Kidney tubule cell (primary cell): ENCODE results near the gene TTYH1.
"Not testable (repeated sequence)": the region's sequence is repeated elsewhere in the genome, so short reads cannot be mapped to it uniquely, and the experiment has no call there.

Source experiments
- DNase-seq: peaks from one replicate; pipeline ENCODE4 v3.0.0-alpha.2; 2018; ENCODE audit warnings: low spot score

Gene TTYH1

DNA sequence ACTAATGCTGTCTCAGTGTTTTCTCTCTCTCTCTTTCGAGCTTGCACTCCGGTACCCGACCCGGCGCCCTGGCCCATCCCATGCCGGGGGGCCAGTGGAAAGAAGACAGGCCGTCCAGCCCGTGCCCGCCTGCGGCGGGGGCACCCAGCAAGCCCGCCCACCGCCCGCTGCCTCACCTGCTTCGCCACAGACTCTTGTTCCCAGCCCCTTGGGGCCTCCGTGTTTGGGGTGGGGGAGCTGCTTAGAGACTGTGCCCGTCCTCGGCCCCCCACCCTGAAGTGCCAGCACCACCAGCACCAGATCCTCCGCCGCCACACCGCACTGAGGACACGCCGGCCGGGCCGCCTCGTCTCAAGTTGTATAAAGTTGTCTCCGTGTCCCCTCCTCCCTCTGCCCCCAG is 45.9 kb downstream of the TTYH1 start:
- DNase-seq, result no peak

DNA sequence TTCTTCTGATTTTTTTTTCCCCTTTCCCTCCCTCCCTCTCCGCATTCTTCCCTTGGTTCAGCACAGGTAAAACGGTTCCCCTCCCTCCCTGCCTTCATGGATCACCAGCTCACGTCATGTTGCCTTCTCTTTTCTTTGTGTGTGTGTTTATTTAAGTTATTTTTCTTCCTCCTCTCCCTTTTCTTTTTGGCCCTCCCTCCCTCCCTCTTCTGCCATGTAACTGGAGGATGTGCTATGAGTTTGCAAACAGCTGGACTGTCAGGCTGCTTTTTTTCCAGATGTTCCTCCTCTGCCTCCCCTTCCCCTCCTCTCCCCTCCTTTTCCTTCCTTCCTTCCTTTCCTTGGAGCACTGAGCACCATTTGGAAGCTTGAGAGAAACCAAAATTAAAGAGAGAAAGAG is 46.3 kb downstream of the TTYH1 start:
- DNase-seq, result no peak

- no peak for DNase-seq
These were observed 46.9 kb downstream of the TTYH1 start for GRCh38 chr19:54462047-54462654.

DNA sequence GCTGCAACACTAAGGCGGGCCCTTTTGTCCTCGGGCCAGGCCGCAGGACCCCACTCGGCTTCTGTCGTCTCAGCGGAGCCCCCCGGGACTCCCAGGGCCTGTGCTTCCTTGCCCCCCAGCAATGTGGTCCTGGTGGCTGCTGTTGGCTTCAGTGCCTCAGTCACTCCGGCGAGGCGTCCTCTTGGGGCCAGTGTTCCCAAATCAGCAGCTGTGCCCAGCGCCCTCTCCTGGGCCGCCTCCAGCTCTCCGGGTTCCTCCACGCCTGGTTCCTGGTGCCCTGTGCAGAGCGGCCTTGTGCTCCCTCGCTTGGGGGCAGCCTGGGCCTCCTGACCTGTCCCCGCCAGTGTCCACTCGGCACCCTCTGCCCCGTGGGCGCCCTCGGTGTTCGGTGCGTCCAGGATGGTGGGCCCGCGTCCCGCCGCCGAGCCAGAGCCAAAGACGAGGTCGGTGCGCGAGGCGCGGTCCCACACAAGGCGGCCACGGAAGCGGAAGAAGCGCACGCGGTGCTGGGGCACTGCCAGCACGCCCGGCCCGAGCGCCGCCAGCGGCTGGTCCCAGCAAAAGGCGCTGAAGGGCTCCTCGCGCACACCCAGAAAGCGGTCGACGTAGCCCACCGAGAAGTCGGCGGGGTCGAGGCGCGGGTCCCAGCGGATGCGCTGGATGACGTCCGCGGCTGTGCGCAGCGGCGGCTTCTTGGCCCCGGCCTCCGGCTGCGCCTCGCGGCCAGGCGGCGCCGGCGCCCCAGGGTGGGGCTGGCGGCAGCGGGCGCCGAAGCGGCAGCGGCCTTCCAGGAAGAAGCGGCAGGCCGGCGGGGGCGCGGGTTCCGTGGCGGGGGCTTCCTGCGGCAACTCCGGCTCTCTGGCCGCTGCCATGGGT is 47.6 kb downstream of the TTYH1 start:
- peak; percentile 52 for DNase-seq

GRCh38 chr19:54463531-54464043 is 48.3 kb downstream of the TTYH1 start, which contains the start of gene LENG9:
Gene LENG9 (minus strand): TSS chr19:54463778. CDS start chr19:54463526, 252 bp downstream.
- DNase-seq, result peak; percentile 99

- DNase-seq, result peak; percentile 97
These were observed 48.9 kb downstream of the TTYH1 start for GRCh38 chr19:54464044-54464629.

GRCh38 chr19:54464630-54465425 is 49.6 kb downstream of the TTYH1 start:
- peak; percentile 92 for DNase-seq

GRCh38 chr19:54465426-54466109 is 50.3 kb downstream of the TTYH1 start:
- DNase-seq, result no peak

DNA sequence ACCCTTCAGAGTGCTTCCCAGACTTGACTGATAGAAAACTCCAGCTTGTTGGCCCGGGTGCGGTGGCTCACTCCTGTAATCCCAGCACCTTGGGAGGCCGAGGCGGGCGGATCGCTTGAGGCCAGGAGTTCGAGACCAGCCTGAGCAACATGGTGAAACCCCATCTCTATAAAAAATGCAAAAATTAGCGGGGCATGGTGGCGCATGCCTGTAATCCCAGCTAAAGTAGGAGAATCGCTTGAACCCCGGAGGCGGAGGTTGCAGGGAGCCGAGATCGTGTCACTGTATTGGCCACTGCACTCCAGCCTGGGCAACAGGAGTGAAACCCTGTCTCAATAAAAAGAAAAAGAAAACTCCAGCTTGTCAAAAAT is 50.8 kb downstream of the TTYH1 start:
- DNase-seq, result not testable (repeated sequence)

DNA sequence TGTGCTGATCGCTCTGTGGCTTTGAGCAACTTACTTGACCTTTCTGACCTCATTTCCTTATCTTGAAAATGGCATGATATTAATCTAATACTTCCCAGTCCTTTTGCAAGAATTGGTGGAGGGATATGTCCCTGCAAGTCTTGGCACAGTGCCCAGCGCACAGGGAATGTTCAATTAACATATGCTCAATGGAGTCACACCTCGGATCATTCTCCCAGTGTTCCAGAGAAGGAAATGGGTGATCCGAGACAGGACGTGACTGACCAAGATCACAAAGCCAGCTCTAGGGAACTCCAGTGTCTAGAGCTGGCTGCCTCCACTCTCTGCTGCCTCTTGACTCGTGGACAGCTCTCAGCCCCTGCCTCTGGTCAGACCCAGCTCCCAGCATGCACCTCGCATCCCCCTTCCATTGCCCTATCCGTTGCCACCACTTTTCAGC is 54.3 kb downstream of the TTYH1 start:
- DNase-seq, result peak; percentile 54

DNA sequence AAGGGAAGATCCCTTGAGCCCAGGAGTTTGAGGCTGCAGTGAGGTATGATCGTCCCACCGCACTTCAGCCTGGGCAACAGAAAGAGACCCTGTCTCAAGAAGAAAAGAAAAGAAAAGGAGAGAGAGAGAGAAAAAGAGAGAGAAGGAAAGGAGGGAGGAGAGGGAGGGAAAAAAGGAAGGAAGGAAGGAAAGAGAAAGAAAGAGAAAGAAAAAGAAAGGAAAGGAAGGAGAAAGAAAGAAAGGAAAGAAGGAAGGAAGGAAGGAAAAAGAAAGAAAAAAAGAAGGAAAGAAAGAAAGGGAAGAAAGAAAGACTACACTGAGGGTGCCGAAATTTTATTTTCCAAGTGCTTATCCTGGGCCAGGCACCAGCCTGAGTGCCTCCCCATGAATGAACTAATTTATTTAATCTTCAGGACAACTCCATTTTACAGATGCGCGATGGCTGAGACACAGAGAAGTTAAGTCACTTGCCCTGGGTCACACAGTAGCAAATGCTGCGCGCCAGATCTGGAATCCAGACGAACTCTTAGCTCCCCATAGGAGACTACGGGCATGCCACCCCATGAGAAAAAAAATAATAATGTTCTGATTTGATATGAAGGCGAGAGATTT is 55.1 kb downstream of the TTYH1 start:
- DNase-seq, result no peak

- peak; percentile 38 for DNase-seq
These were observed 55.9 kb downstream of the TTYH1 start for GRCh38 chr19:54470991-54471782.

GRCh38 chr19:54473071-54473891 is 58.0 kb downstream of the TTYH1 start, which contains the start of gene CDC42EP5:
Gene CDC42EP5 (minus strand): TSS chr19:54473296. CDS start chr19:54465547, 7,749 bp downstream.
- DNase-seq, result peak; percentile 55

- DNase-seq, result no peak
These were observed 58.7 kb downstream of the TTYH1 start for GRCh38 chr19:54473892-54474372.

DNA sequence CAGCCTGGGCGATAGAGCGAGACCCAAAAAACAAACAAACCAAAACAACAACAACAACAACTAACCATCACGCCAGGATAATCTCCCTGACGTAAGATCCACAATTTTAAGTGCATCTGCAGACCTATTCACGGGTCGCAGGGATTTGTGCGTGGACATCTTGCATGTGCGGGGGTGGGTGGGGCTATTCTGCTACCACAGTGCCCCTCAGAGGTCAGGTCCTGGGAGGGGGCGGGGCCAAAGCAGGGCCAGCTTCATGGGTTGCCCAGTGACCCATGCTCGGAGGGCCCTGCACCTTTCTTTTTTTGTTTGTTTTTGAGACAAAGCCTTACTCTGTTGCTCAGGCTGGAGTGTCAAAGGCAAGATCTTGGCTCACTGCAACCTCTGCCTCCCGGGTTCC is 60.4 kb downstream of the TTYH1 start:
- no peak for DNase-seq

DNA sequence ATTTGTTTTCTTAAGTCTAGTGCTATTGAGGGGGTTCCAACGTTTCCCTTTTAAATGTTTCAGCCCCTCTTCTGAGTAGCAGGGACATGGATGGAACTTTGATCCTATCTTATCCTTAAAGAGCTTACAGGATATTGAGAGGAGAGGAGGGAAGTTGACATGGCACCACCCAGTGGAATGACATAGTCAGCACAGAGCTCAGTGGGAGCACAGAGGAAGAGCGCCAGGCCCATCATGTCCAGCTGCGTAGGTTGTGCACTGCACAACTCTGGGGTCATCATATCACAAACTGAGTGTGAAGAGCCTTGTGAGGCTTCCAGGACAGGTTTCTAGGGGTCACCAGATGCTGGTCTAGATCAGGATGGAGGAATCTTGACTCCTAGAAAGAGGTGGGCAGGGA is 62.4 kb downstream of the TTYH1 start:
- no peak for DNase-seq

GRCh38 chr19:54478677-54479266 is 63.5 kb downstream of the TTYH1 start:
- DNase-seq, result peak; percentile 26

DNA sequence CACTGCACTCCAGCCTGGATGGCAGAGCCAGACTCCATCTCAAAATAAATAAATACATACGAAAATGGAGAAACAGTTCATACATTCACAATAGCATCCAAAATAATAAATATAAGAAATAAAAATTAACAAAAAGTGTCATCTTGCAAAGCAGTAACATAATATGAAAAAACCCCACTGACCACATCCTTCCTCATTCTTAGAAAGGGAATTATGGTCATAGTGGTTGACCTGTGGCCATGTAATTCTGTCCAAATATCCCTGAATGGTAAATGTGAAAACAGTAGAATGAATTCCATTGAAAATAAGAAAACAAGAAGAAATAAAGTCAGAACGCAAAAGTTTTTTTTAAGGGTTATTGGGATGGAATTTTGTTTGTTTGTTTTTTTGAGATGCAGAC is 64.8 kb downstream of the TTYH1 start:
- DNase-seq, result no peak
